Medulla oblongata (tissue), 1 donor: ENCODE data around the gene MGAT4B.
"Not testable (repeated sequence)": the region's sequence is repeated elsewhere in the genome, so short reads cannot be mapped to it uniquely, and the experiment has no call there.

Source experiments
- DNase-seq: peaks from one replicate; pipeline ENCODE4 v3.0.0-alpha.2; 2015; ENCODE audit errors: extremely low spot score

The MGAT4B gene

GRCh38 chr5:179795049-179795862, 11.4 kb downstream of the MGAT4B start:
- no peak for DNase-seq

GRCh38 chr5:179794575-179794974, 12.1 kb downstream of the MGAT4B start:
- DNase-seq, result no peak

GRCh38 chr5:179794171-179794570, 12.5 kb downstream of the MGAT4B start:
- DNase-seq, result no peak

GRCh38 chr5:179793468-179794139, 13.1 kb downstream of the MGAT4B start, which contains the start of gene LTC4S:
Gene LTC4S (plus strand): TSS chr5:179793986. CDS start chr5:179794081, 95 bp downstream.
- DNase-seq, result peak; percentile 87

GRCh38 chr5:179792612-179793467, 13.8 kb downstream of the MGAT4B start:
- peak; percentile 71 for DNase-seq

GRCh38 chr5:179791881-179792611, 14.6 kb downstream of the MGAT4B start:
- DNase-seq, result no peak

GRCh38 chr5:179789278-179789677, 17.4 kb downstream of the MGAT4B start:
- not testable (repeated sequence) for DNase-seq

- no peak for DNase-seq
Observed at GRCh38 chr5:179788193-179788854, 18.3 kb downstream of the MGAT4B start.

- DNase-seq, result no peak
Observed at GRCh38 chr5:179786861-179787260, 19.8 kb downstream of the MGAT4B start.

- no peak for DNase-seq
Observed at GRCh38 chr5:179783128-179783527, 23.5 kb downstream of the MGAT4B start.

- DNase-seq, result no peak
Observed at GRCh38 chr5:179781846-179782245, 24.8 kb downstream of the MGAT4B start.

GRCh38 chr5:179780362-179780761, 26.3 kb downstream of the MGAT4B start:
- DNase-seq, result no peak

- DNase-seq, result no peak
Observed at GRCh38 chr5:179779826-179780225, 26.8 kb downstream of the MGAT4B start.

GRCh38 chr5:179778591-179778990, 28.1 kb downstream of the MGAT4B start:
- no peak for DNase-seq

GRCh38 chr5:179777909-179778308, 28.8 kb downstream of the MGAT4B start:
- DNase-seq, result no peak

- DNase-seq, result no peak
Observed at GRCh38 chr5:179777456-179777855, 29.2 kb downstream of the MGAT4B start.

- no peak for DNase-seq
Observed at GRCh38 chr5:179776411-179776938, 30.2 kb downstream of the MGAT4B start.

- DNase-seq, result no peak
Observed at GRCh38 chr5:179774442-179774841, 32.2 kb downstream of the MGAT4B start.

GRCh38 chr5:179773686-179774040, 33.0 kb downstream of the MGAT4B start:
- DNase-seq, result no peak

GRCh38 chr5:179772351-179772750, 34.3 kb downstream of the MGAT4B start:
- DNase-seq, result no peak
